ENCODE measurements around the gene HTR1D.

- TF ChIP-seq POLR2A (IDR thresholded peaks at IDR 0.05) (no peak), CTCF (IDR thresholded peaks at IDR 0.05) (no peak)
Observed at GRCh38 chr1:23202263-23202749, 15.0 kb downstream of the HTR1D start.
